CD4-positive, CD25-positive, alpha-beta regulatory T cell (primary cell): Measurements from ENCODE around the gene ASTN1. TPM values are rescaled to one million over a fixed set of nuclear protein-coding genes. Genes with fewer than 3 reads are reported as not detected.

Experiments used
- ATAC-seq, 2 donors: fragments of 150-1000 bp; cut with Tn5 transposase; one replicate each; pipeline ENCODE4 v1.10.0; 2021; ENCODE audit warnings: low read depth in 2 of 2, moderate number of reproducible peaks in 2 of 2, moderate library complexity in 1 of 2
- DNase-seq, 3 donors: peaks; one replicate each; pipeline versions ENCODE4 v3.0.0 to v3.0.0-alpha.2; 2012 to 2022; ENCODE audit warnings: mixed read lengths in 1 of 3
- H3K27ac ChIP-seq: one replicate; pipeline ENCODE4 v1.7.0; 2013; ENCODE audit warnings: mild to moderate bottlenecking, low read length; ENCODE audit not compliant: insufficient read depth, poor library complexity, severe bottlenecking
- H3K27me3 ChIP-seq: one replicate; pipeline ENCODE4 v1.7.0; 2013; ENCODE audit warnings: low read length; ENCODE audit not compliant: control insufficient read depth, insufficient read depth
- H3K36me3 ChIP-seq: one replicate; pipeline ENCODE4 v1.7.0; 2013; ENCODE audit warnings: mild to moderate bottlenecking, low read length, moderate library complexity; ENCODE audit not compliant: control insufficient read depth, insufficient read depth
- H3K4me1 ChIP-seq: 2 replicates; pipeline ENCODE4 v1.7.0; 2013; ENCODE audit warnings: mild to moderate bottlenecking, low read length; ENCODE audit not compliant: insufficient read depth, control insufficient read depth, poor library complexity, severe bottlenecking
- H3K4me3 ChIP-seq: one replicate; pipeline ENCODE4 v1.7.0; 2013; ENCODE audit warnings: low read depth, mild to moderate bottlenecking, low read length, moderate library complexity
- H3K9me3 ChIP-seq, 2 experiments: 1 replicate in 1 of 2; 2 replicates in 1 of 2; pipeline ENCODE4 v1.7.0; 2013; ENCODE audit warnings: low read length in 2 of 2, mild to moderate bottlenecking in 1 of 2, moderate library complexity in 1 of 2; ENCODE audit not compliant: control insufficient read depth in 2 of 2
- H3K27ac Mint-ChIP-seq, 3 donors: one replicate each; pipeline ENCODE4 v1.8.0; 2020 to 2022; ENCODE audit warnings: mild to moderate bottlenecking in 3 of 3, mixed read lengths in 3 of 3, moderate library complexity in 2 of 3
- H3K27me3 Mint-ChIP-seq: one replicate; pipeline ENCODE4 v1.8.0; 2022; ENCODE audit warnings: mild to moderate bottlenecking, mixed read lengths
- H3K36me3 Mint-ChIP-seq: one replicate; pipeline ENCODE4 v1.8.0; 2020; ENCODE audit warnings: mixed read lengths
- H3K4me1 Mint-ChIP-seq, 4 donors: one replicate each; pipeline ENCODE4 v1.8.0; 2020 to 2022; ENCODE audit warnings: mixed read lengths in 4 of 4, mild to moderate bottlenecking in 1 of 4
- H3K4me3 Mint-ChIP-seq, 4 donors: one replicate each; pipeline ENCODE4 v1.8.0; 2020 to 2022; ENCODE audit warnings: mild to moderate bottlenecking in 4 of 4, mixed read lengths in 4 of 4, moderate library complexity in 3 of 4
- H3K9me3 Mint-ChIP-seq, 7 donors: one replicate each; pipeline ENCODE4 v1.8.0; 2020 to 2022; ENCODE audit warnings: mixed read lengths in 7 of 7, mild to moderate bottlenecking in 3 of 7, moderate library complexity in 2 of 7
- polyA plus RNA-seq, 4 donors: library from polyadenylated mRNA; unstranded; fragments of 300-500 nt; fragmentation: Illumina TruSeq; gene quantifications; one replicate each; pipeline ENCODE4 v1.2.3, GENCODE V29; 2021
- total RNA-seq: library from RNA; stranded (reverse); gene quantifications from one replicate; pipeline ENCODE4 v1.2.3, GENCODE V29; 2022

Gene ASTN1
- total and polyA plus RNA-seq, 5 donors from 2014 or later, result not detected

GRCh38 chr1:176976225-176976624 lies 188.3 kb downstream of the ASTN1 start:
- peaks cover 0 to 4% (median 0%) of the 10 kb centered on the region in 7 donors for H3K9me3 Mint-ChIP-seq
- no peaks in the 10 kb centered on the region for H3K9me3 ChIP-seq
- ATAC-seq (no peak), DNase-seq (no peak)
- H3K4me1 ChIP-seq, result no peaks in the 10 kb centered on the region
- no peaks in the 10 kb centered on the region for H3K27me3 Mint-ChIP-seq
- no peak overlapping the region for H3K27ac ChIP-seq
- no peaks in the 10 kb centered on the region for H3K36me3 ChIP-seq
- H3K4me1 Mint-ChIP-seq, result no peaks in the 10 kb centered on the region
- H3K4me3 Mint-ChIP-seq, result no peak overlapping the region
- no peak overlapping the region for H3K4me3 ChIP-seq
- no peak overlapping the region for H3K27ac Mint-ChIP-seq
- H3K36me3 Mint-ChIP-seq, result no peaks in the 10 kb centered on the region
- H3K27me3 ChIP-seq, result no peaks in the 10 kb centered on the region

GRCh38 chr1:176964687-176965086 lies 199.8 kb downstream of the ASTN1 start:
- H3K4me3 Mint-ChIP-seq, result no peak overlapping the region
- Histone ChIP-seq H3K27me3 (no peaks in the 10 kb centered on the region), H3K36me3 (no peaks in the 10 kb centered on the region), H3K27ac (no peak overlapping the region), H3K9me3 (no peaks in the 10 kb centered on the region), H3K4me3 (no peak overlapping the region), H3K4me1 (no peaks in the 10 kb centered on the region)
- no peak for ATAC-seq
- H3K4me1 Mint-ChIP-seq, result no peaks in the 10 kb centered on the region
- H3K36me3 Mint-ChIP-seq, result no peaks in the 10 kb centered on the region
- DNase-seq, result no peak
- no peaks in the 10 kb centered on the region for H3K27me3 Mint-ChIP-seq
- peaks cover 0 to 4% (median 2%) of the 10 kb centered on the region in 7 donors for H3K9me3 Mint-ChIP-seq
- no peak overlapping the region for H3K27ac Mint-ChIP-seq

- Mint-ChIP-seq H3K27me3 (no peaks in the 10 kb centered on the region), H3K9me3 (peaks cover 0 to 4% (median 2%) of the 10 kb centered on the region in 7 donors), H3K4me3 (no peak overlapping the region), H3K36me3 (no peaks in the 10 kb centered on the region), H3K27ac (no peak overlapping the region), H3K4me1 (no peaks in the 10 kb centered on the region)
- DNase-seq, result no peak
- Histone ChIP-seq H3K4me3 (no peak overlapping the region), H3K9me3 (no peaks in the 10 kb centered on the region), H3K36me3 (no peaks in the 10 kb centered on the region), H3K4me1 (no peaks in the 10 kb centered on the region), H3K27me3 (no peaks in the 10 kb centered on the region), H3K27ac (no peak overlapping the region)
- no peak for ATAC-seq
These were observed 201.3 kb downstream of the ASTN1 start for GRCh38 chr1:176963181-176963580.

GRCh38 chr1:176961678-176962077 lies 202.8 kb downstream of the ASTN1 start:
- Histone ChIP-seq H3K9me3 (no peaks in the 10 kb centered on the region), H3K36me3 (no peaks in the 10 kb centered on the region), H3K4me1 (no peaks in the 10 kb centered on the region), H3K27me3 (no peaks in the 10 kb centered on the region), H3K27ac (no peak overlapping the region), H3K4me3 (no peak overlapping the region)
- H3K4me3 Mint-ChIP-seq, result no peak overlapping the region
- no peaks in the 10 kb centered on the region for H3K36me3 Mint-ChIP-seq
- DNase-seq (no peak), ATAC-seq (no peak)
- no peak overlapping the region for H3K27ac Mint-ChIP-seq
- H3K27me3 Mint-ChIP-seq, result no peaks in the 10 kb centered on the region
- peaks cover 0 to 4% (median 2%) of the 10 kb centered on the region in 7 donors for H3K9me3 Mint-ChIP-seq
- H3K4me1 Mint-ChIP-seq, result no peaks in the 10 kb centered on the region

DNA sequence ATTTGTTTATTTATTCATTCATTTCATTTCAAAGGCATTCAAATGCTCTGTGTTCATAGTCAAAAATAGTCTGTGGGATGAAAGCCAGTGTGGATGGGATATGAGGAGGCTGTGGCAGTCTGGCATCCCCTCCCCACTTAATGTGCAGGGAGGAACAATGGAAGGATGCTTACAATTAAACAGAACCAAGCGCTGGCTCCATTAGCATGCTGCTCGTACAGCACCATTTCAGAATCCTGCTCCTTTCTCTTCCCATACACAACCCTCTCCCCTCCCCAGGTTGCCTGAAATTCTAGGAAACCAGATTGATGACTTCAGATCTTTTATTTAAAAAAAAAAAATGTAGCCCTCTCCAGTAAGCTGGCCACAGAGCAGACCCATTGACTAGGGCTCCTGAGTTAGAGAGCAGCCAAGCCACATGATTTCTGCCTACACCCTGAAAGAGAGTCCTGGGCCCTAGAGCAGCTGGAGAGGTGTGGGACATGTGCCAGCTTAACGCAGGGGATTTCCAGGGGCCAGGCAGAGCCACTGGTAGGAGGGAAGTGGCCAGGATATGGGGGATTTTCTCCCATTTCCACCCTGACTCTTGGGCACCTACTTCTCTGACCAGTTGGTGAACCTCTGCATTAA lies 205.2 kb downstream of the ASTN1 start:
- Histone ChIP-seq H3K4me1 (no peaks in the 10 kb centered on the region), H3K4me3 (no peak overlapping the region), H3K9me3 (no peaks in the 10 kb centered on the region), H3K27me3 (no peaks in the 10 kb centered on the region), H3K36me3 (no peaks in the 10 kb centered on the region), H3K27ac (no peak overlapping the region)
- Mint-ChIP-seq H3K27me3 (no peaks in the 10 kb centered on the region), H3K4me3 (no peak overlapping the region), H3K27ac (no peak overlapping the region), H3K9me3 (peaks cover 0 to 6% (median 2%) of the 10 kb centered on the region in 7 donors), H3K36me3 (no peaks in the 10 kb centered on the region), H3K4me1 (no peaks in the 10 kb centered on the region)
- no peak for ATAC-seq
- no peak for DNase-seq

GRCh38 chr1:176957603-176958002 lies 206.9 kb downstream of the ASTN1 start:
- H3K36me3 ChIP-seq, result no peaks in the 10 kb centered on the region
- H3K9me3 ChIP-seq, result no peaks in the 10 kb centered on the region
- no peaks in the 10 kb centered on the region for H3K27me3 ChIP-seq
- H3K4me1 ChIP-seq, result no peaks in the 10 kb centered on the region
- no peak overlapping the region for H3K4me3 Mint-ChIP-seq
- H3K27ac Mint-ChIP-seq, result no peak overlapping the region
- DNase-seq (no peak), ATAC-seq (no peak)
- H3K27ac ChIP-seq, result no peak overlapping the region
- no peaks in the 10 kb centered on the region for H3K4me1 Mint-ChIP-seq
- H3K36me3 Mint-ChIP-seq, result no peaks in the 10 kb centered on the region
- H3K27me3 Mint-ChIP-seq, result no peaks in the 10 kb centered on the region
- no peak overlapping the region for H3K4me3 ChIP-seq
- peaks cover 0 to 6% (median 0%) of the 10 kb centered on the region in 7 donors for H3K9me3 Mint-ChIP-seq

- Mint-ChIP-seq H3K36me3 (no peaks in the 10 kb centered on the region), H3K27ac (no peak overlapping the region), H3K4me1 (no peaks in the 10 kb centered on the region)
These were observed 210.3 kb downstream of the ASTN1 start for GRCh38 chr1:176954242-176954641.

DNA sequence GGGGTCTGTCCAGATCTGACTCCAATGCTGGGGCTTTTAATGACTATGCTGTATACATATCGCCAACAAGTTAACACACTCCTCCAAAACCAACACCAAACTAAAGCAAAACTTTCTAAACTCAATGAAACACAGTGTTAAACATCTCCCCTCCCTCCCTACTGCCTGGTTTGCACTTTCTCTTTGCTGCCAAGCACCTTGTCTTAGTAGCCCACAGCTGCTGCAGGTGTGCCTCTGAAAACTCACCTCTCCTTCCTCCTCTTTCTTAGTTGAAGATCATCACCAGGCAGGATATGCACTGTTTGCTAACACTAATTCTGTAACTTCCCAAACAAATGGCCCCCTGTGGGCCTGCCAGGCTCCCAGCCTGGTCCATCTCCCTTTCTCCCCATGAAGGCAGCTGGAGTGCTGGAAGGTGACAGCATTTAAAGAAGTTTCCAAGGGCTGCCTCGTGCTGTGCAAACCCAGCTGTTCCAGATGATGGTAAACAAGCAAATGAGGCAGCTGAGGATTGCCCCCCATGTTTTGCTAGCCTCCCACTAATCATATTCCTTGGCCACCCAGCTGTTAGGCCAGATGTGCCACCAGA lies 213.7 kb downstream of the ASTN1 start:
- no peak overlapping the region for H3K4me3 ChIP-seq
- no peaks in the 10 kb centered on the region for H3K36me3 ChIP-seq
- no peaks in the 10 kb centered on the region for H3K4me1 ChIP-seq
- ATAC-seq (no peak), DNase-seq (no peak)
- H3K4me1 Mint-ChIP-seq, result no peaks in the 10 kb centered on the region
- no peak overlapping the region for H3K27ac ChIP-seq
- H3K27ac Mint-ChIP-seq, result no peak overlapping the region
- H3K36me3 Mint-ChIP-seq, result no peaks in the 10 kb centered on the region
- H3K9me3 Mint-ChIP-seq, result peaks cover 0 to 2% (median 0%) of the 10 kb centered on the region in 7 donors
- no peak overlapping the region for H3K4me3 Mint-ChIP-seq
- H3K27me3 ChIP-seq, result no peaks in the 10 kb centered on the region
- H3K27me3 Mint-ChIP-seq, result peaks cover 4% of the 10 kb centered on the region
- no peaks in the 10 kb centered on the region for H3K9me3 ChIP-seq

More at GRCh38 chr1:176954242-176954641, 210.3 kb downstream of the ASTN1 start:
- Mint-ChIP-seq H3K27me3 (peaks cover 1% of the 10 kb centered on the region), H3K9me3 (peaks cover 0 to 2% (median 0%) of the 10 kb centered on the region in 7 donors), H3K4me3 (no peak overlapping the region)
- H3K4me1 ChIP-seq, result no peaks in the 10 kb centered on the region
- H3K4me3 ChIP-seq, result no peak overlapping the region
- no peaks in the 10 kb centered on the region for H3K27me3 ChIP-seq
- H3K9me3 ChIP-seq, result no peaks in the 10 kb centered on the region
- H3K27ac ChIP-seq, result no peak overlapping the region
- DNase-seq (no peak), ATAC-seq (no peak)
- no peaks in the 10 kb centered on the region for H3K36me3 ChIP-seq
